DND-41 (cell line): ENCODE measurements around the gene PTGFRN.
A peak's percentile ranks its signal among the peaks of the same experiment; 100 is the strongest.

Experiments used
- ATAC-seq: fragments of 200-7000 bp; cut with Tn5 transposase; 3 replicates; pipeline ENCODE4 v1.9.1; 2021; ENCODE audit warnings: low read depth; ENCODE audit not compliant: insufficient read depth
- DNase-seq: peaks from one replicate; pipeline ENCODE4 v3.0.0-alpha.2; 2020
- H2AFZ ChIP-seq: 2 replicates; pipeline ENCODE4 v1.6.0; 2012; ENCODE audit warnings: low read depth, low read length
- H3K27ac ChIP-seq: 2 replicates; pipeline ENCODE4 v1.5.1; 2012; ENCODE audit warnings: low read length, inconsistent platforms
- H3K27me3 ChIP-seq: fragments of 200-600 bp; sonication (generic); 2 replicates; pipeline ENCODE4 v1.6.0; 2012; ENCODE audit warnings: low read length, mild to moderate bottlenecking, inconsistent platforms; ENCODE audit not compliant: insufficient read depth, poor library complexity
- H3K36me3 ChIP-seq: 2 replicates; pipeline ENCODE4 v1.5.1; 2012; ENCODE audit warnings: low read length, inconsistent platforms; ENCODE audit not compliant: insufficient read depth
- H3K4me1 ChIP-seq: 2 replicates; pipeline ENCODE4 v1.5.1; 2012; ENCODE audit warnings: mild to moderate bottlenecking, low read length; ENCODE audit not compliant: insufficient read depth
- H3K4me2 ChIP-seq: 2 replicates; pipeline ENCODE4 v1.6.0; 2012; ENCODE audit warnings: mild to moderate bottlenecking, moderate library complexity, low read length, inconsistent platforms; ENCODE audit not compliant: insufficient read depth
- H3K4me3 ChIP-seq, 2 experiments: fragments of 200-600 bp in 1 of 2; shearing (Covaris generic) in 1 of 2; 2 replicates each; pipeline ENCODE4 v1.5.1; 2012 to 2016; ENCODE audit warnings: inconsistent platforms in 2 of 2, low read length in 2 of 2, mild to moderate bottlenecking in 2 of 2, low read depth in 1 of 2, moderate library complexity in 1 of 2
- H3K79me2 ChIP-seq: 2 replicates; pipeline ENCODE4 v1.6.0; 2012; ENCODE audit warnings: low read length, inconsistent platforms; ENCODE audit not compliant: insufficient read depth
- H3K9ac ChIP-seq: 2 replicates; pipeline ENCODE4 v1.6.0; 2012; ENCODE audit warnings: low read depth, mild to moderate bottlenecking, inconsistent platforms, low read length, moderate library complexity
- H3K9me3 ChIP-seq: 2 replicates; pipeline ENCODE4 v1.5.1; 2012; ENCODE audit warnings: low read length, moderate library complexity, mild to moderate bottlenecking, inconsistent platforms; ENCODE audit not compliant: insufficient read depth, severe bottlenecking
- H4K20me1 ChIP-seq: 2 replicates; pipeline ENCODE4 v1.6.0; 2012; ENCODE audit warnings: low read length; ENCODE audit not compliant: insufficient read depth
- EZH2 ChIP-seq: IDR thresholded peaks from 3 replicates; pipeline ENCODE4 v1.6.1; 2012; ENCODE audit warnings: borderline replicate concordance, low read depth, mild to moderate bottlenecking, moderate library complexity, low read length, inconsistent platforms; ENCODE audit not compliant: severe bottlenecking
- TF ChIP-seq, protein P1 (sequence below): IDR thresholded peaks from 2 replicates; pipeline ENCODE4 v1.5.1; 2012; ENCODE audit warnings: borderline replicate concordance, low read length, moderate library complexity, mild to moderate bottlenecking; ENCODE audit not compliant: poor library complexity, severe bottlenecking; ENCODE audit errors: extremely low read depth

PTGFRN gene

DNA sequence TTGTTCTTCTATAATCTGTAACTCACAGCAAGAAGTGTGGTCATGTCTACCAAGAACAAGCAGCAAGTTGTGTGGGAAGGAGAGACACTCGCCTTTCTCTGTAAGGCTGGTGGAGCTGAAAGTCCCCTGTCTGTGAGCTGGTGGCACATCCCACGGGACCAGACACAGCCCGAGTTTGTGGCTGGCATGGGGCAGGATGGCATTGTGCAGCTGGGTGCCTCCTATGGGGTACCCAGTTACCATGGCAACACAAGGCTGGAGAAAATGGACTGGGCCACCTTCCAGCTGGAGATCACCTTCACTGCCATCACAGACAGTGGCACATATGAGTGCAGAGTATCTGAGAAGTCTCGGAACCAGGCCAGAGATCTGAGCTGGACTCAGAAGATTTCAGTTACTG lies 107.3 kb downstream of the PTGFRN start:
- Histone ChIP-seq H3K4me3 (no peak overlapping the region), H2AFZ (no peak overlapping the region), H3K36me3 (no peaks in the 10 kb centered on the region), H3K79me2 (no peaks in the 10 kb centered on the region), H3K9ac (no peak overlapping the region), H3K9me3 (no peaks in the 10 kb centered on the region), H3K4me2 (no peak overlapping the region), H3K4me1 (no peaks in the 10 kb centered on the region), H3K27me3 (no peaks in the 10 kb centered on the region), H4K20me1 (no peaks in the 10 kb centered on the region), H3K27ac (no peak overlapping the region)
- ATAC-seq (no peak; the same call in 2 of the 3 replicates), DNase-seq (no peak)
- TF ChIP-seq EZH2: no peak
- TF ChIP-seq, protein P1, sequence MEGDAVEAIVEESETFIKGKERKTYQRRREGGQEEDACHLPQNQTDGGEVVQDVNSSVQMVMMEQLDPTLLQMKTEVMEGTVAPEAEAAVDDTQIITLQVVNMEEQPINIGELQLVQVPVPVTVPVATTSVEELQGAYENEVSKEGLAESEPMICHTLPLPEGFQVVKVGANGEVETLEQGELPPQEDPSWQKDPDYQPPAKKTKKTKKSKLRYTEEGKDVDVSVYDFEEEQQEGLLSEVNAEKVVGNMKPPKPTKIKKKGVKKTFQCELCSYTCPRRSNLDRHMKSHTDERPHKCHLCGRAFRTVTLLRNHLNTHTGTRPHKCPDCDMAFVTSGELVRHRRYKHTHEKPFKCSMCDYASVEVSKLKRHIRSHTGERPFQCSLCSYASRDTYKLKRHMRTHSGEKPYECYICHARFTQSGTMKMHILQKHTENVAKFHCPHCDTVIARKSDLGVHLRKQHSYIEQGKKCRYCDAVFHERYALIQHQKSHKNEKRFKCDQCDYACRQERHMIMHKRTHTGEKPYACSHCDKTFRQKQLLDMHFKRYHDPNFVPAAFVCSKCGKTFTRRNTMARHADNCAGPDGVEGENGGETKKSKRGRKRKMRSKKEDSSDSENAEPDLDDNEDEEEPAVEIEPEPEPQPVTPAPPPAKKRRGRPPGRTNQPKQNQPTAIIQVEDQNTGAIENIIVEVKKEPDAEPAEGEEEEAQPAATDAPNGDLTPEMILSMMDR: no peak

DNA sequence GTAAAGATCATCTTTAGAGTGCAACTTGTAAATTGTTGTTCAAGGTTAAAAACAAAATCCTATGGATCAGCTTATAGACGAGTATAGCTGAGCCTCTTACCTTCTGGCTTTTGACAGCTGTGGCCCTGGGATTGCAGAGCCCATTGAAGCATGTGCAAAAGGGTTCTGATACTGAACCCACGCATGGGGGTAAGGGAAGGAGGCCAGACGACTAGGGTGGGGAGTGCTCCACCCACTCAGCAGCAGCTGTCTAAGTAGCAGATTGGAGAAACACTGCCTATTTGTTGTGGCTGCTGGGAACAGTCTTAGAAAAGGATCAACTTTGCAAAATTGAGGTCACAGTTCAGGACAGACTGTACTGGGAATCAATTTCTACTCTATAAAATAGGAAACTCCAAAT lies 107.9 kb downstream of the PTGFRN start:
- peak; percentile 45; the same call in 1 of the 3 replicates for ATAC-seq

DNA sequence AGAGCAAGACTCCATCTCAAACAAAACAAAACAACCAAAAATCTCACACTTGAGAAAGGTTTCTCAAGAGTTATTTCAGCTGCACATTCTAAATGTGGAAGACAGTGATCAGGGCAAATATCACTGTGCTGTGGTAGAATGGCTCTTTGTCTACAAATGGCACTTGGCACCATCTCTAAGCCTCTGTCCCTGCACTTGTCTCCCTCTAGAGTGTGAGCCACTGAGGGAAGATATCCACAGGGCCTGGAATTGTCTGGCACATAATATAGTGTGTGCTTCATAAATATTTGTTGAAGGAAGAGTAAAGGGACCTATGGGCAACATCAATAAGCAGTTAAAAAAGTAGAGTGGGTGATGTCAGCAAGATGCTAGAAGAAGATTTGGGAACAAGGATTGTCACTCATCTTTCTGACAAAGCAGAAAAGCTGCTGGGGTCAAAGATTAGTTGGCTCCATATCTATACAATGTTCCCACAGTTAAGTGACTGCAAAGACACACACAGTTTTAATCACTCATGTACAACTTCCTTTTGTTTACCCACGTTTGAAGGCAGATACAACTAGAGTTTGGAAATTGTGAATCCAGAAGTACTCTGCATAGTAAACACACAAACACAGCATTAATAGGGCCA lies 110.9 kb downstream of the PTGFRN start:
- no peak for ATAC-seq
- TF ChIP-seq EZH2: no peak
- TF ChIP-seq, protein P1: no peak
- H3K27ac ChIP-seq: no peak overlapping the region
- no peaks in the 10 kb centered on the region for H4K20me1 ChIP-seq
- H3K36me3 ChIP-seq: no peaks in the 10 kb centered on the region
- no peak overlapping the region for H3K9ac ChIP-seq
- DNase-seq: no peak
- H3K4me1 ChIP-seq: no peaks in the 10 kb centered on the region
- H3K9me3 ChIP-seq: no peaks in the 10 kb centered on the region
- no peaks in the 10 kb centered on the region for H3K27me3 ChIP-seq
- H3K4me2 ChIP-seq: no peak overlapping the region
- H2AFZ ChIP-seq: no peak overlapping the region
- no peak overlapping the region for H3K4me3 ChIP-seq
- no peaks in the 10 kb centered on the region for H3K79me2 ChIP-seq

More for the DNA sequence above, 107.9 kb downstream of the PTGFRN start:
- no peaks in the 10 kb centered on the region for H3K36me3 ChIP-seq
- TF ChIP-seq, protein P1: no peak
- no peak for TF ChIP-seq EZH2
- no peaks in the 10 kb centered on the region for H3K9me3 ChIP-seq
- DNase-seq: no peak
- H4K20me1 ChIP-seq: no peaks in the 10 kb centered on the region
- H3K4me1 ChIP-seq: no peaks in the 10 kb centered on the region
- H3K4me2 ChIP-seq: no peak overlapping the region
- no peak overlapping the region for H3K9ac ChIP-seq
- H3K4me3 ChIP-seq: no peak overlapping the region
- H2AFZ ChIP-seq: no peak overlapping the region
- H3K27ac ChIP-seq: no peak overlapping the region
- no peaks in the 10 kb centered on the region for H3K79me2 ChIP-seq
- no peaks in the 10 kb centered on the region for H3K27me3 ChIP-seq
